Testis (tissue), 2 donors: ENCODE results near the gene NCSTN.

Experiments used
- CTCF ChIP-seq, 3 experiments: fragments of 450-650 bp in 2 of 3; fragments of 200-600 bp in 1 of 3; sonication (generic) in 1 of 3; IDR thresholded peaks; one replicate each; pipeline ENCODE4 v1.5.1; 2016 to 2019; ENCODE audit warnings: antibody characterized with exemption in 3 of 3, mild to moderate bottlenecking in 2 of 3, moderate library complexity in 1 of 3
- POLR2A ChIP-seq: fragments of 450-650 bp; IDR thresholded peaks from one replicate; pipeline ENCODE4 v1.6.1; 2017; ENCODE audit warnings: antibody characterized with exemption, mild to moderate bottlenecking, moderate library complexity

- no peak for TF ChIP-seq CTCF (IDR thresholded peaks at IDR 0.05)
- no peak for TF ChIP-seq POLR2A
These were observed 19.8 kb downstream of the NCSTN start for GRCh38 chr1:160363010-160363409.
